Spinal cord (tissue), 10 donors: Measurements from ENCODE around the gene MAGEA9B. TPM values are rescaled to one million over a fixed set of nuclear protein-coding genes. Genes with fewer than 3 reads are reported as not detected.
A peak's percentile ranks its signal among the peaks of the same experiment; 100 is the strongest.
"Not testable (repeated sequence)": the region's sequence is repeated elsewhere in the genome, so short reads cannot be mapped to it uniquely, and the experiment has no call there.

Experiments
- DNase-seq, 6 donors: peaks; one replicate each; pipeline versions ENCODE4 v3.0.0 to v3.0.0-alpha.2; 2013 to 2015; ENCODE audit warnings: low spot score in 6 of 6, low read depth in 4 of 6
- H3K27ac ChIP-seq: one replicate; pipeline ENCODE4 v1.5.1; 2013; ENCODE audit warnings: low read depth, low read length, control low read depth
- H3K27me3 ChIP-seq: one replicate; pipeline ENCODE4 v1.6.1; 2013; ENCODE audit warnings: low read length; ENCODE audit not compliant: control insufficient read depth, insufficient read depth
- H3K36me3 ChIP-seq: one replicate; pipeline ENCODE4 v1.6.1; 2013; ENCODE audit warnings: low read length; ENCODE audit not compliant: control insufficient read depth, insufficient read depth
- H3K4me1 ChIP-seq: one replicate; pipeline ENCODE4 v1.6.1; 2013; ENCODE audit warnings: low read length; ENCODE audit not compliant: control insufficient read depth, insufficient read depth
- H3K4me3 ChIP-seq: one replicate; pipeline ENCODE4 v1.5.1; 2013; ENCODE audit warnings: low read depth, low read length, control low read depth
- H3K9me3 ChIP-seq: one replicate; pipeline ENCODE4 v1.6.1; 2013; ENCODE audit warnings: low read length; ENCODE audit not compliant: control insufficient read depth, insufficient read depth
- WGBS: methylation state at CpG from one replicate; pipeline ENCODE4 v1.1.5; 2013; ENCODE audit warnings: missing lambda C conversion rate; ENCODE audit not compliant: insufficient coverage; 5-methylcytosine and 5-hydroxymethylcytosine counted together
- polyA plus RNA-seq, 2 donors: library from polyadenylated mRNA; unstranded; fragments of 120-200 nt; gene quantifications; one replicate each; pipeline ENCODE4 v1.2.1, GENCODE V29; 2013; ENCODE audit not compliant: insufficient read length in 2 of 2
- total RNA-seq, 2 donors: library from RNA; depleted of rRNA in 1 of 2; stranded (reverse); fragments of 120-200 nt in 1 of 2; fragments of >200 nt in 1 of 2; gene quantifications; one replicate each; pipeline versions ENCODE4 v1.2.3 to v1.2.4, GENCODE V29; 2013 to 2014
- donor health status: healthy.

Gene MAGEA9B
- total and polyA plus RNA-seq, 4 donors, result not detected

DNA sequence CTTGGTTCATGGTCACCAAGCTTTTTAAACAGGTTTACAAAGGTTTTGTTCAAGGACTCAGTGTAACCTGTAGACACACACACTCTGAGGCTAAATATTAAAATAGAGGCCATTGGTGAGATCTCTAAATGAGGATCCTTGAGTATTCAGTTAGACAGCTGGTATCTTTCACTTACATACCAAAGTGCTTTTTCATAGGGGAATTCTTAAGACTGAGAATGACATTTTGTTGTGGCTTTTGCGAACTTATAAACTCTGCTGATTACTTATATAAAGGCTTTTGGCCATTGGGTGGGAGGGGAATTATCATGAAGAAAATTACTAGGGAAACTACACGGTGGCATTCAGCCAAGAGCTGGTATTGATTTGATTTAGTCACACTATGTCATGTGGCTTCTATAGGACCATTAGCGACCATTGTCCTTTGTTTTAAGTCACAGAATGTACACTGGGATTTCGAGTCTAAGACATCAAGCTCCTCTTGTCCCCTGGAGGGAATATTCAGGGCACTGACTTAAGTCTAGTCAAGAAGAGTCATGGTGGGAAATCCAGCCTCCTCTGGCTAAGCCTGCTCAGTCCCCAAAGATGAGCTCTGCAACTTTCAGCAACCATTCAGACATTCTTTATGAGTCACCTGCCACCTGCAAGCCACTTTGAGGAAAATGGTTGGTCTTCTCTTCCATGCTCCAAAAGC lies 35.9 kb downstream of the MAGEA9B start:
- H3K27me3 ChIP-seq, H3K4me3 ChIP-seq, H3K4me1 ChIP-seq, H3K9me3 ChIP-seq, DNase-seq, H3K27ac ChIP-seq, H3K36me3 ChIP-seq: not testable (repeated sequence)
- no CpG with 5 or more reads among the region's 4 CpGs for WGBS

DNA sequence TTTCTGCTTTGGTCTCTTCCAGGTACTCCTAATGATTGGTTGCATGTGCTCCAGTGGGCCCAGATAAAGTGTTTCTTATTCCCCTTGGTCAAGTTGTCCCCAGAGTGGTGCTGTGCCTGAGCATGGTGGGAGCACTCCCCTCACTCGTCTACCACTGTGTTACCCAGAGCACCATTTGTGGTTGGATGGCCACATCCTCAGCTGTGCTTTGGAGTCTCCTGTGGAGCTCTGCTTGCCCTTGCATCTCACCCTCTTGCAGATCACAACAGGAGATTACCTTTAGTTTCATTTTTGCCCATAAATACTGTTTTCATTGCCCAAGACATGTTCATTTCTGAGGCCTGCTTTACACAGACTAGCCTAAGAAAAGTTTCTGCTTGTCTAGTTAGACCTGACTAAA lies 36.8 kb downstream of the MAGEA9B start:
- not testable (repeated sequence) for DNase-seq, H3K4me1 ChIP-seq, H3K27ac ChIP-seq, H3K4me3 ChIP-seq, H3K9me3 ChIP-seq, H3K27me3 ChIP-seq, H3K36me3 ChIP-seq
- WGBS, result no CpG with 5 or more reads among the region's 1 CpG

DNA sequence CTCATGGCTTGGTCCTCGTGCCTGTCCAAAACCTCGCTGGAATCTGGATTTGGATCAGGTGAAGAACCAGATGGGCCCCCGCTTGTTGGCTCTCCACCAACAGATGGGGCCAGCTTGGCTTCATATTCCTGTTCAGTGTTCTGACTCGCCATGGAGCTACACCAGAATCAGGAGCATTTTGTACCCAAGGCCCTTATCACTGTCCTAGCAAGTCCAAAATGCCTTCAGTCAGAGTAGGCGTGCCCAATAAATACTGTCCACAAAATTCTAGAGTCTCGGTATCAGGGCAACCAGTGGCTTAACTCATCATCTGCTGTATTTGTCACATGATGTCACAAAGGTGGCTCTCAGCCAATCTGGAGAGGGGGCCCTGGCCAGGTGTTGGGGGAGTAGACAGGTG lies 37.6 kb downstream of the MAGEA9B start, which contains the start of gene HSFX3:
Gene HSFX3 (minus strand): TSS at position 224 of the 400 bp plus-strand sequence. CDS start 72 bp downstream, at position 152.
- not testable (repeated sequence) for DNase-seq, H3K4me3 ChIP-seq, H3K9me3 ChIP-seq, H3K4me1 ChIP-seq, H3K27me3 ChIP-seq, H3K36me3 ChIP-seq, H3K27ac ChIP-seq
- no CpG with 5 or more reads among the region's 6 CpGs for WGBS

DNA sequence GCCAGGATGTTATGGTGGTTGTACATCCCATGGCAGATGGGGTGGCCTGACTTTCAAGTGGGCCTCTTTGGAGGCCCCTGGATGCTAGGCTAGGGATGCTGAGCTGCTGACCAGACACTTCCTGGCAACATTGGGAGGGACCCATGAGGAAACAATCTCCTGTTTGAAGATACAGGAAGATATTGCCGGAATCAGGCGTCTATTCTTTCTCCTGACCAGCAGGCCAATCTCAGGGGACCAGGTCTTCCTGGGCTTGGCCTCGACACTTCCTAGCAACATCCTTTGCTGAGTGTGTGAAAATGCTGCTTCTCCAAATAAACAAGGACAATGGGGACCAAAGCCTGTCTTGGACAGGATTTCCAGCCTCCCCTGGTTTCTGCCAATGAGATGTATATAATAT lies 39.5 kb downstream of the MAGEA9B start:
- H3K9me3 ChIP-seq, H3K27ac ChIP-seq, H3K4me1 ChIP-seq, DNase-seq, H3K36me3 ChIP-seq, H3K27me3 ChIP-seq, H3K4me3 ChIP-seq: not testable (repeated sequence)
- no CpG with 5 or more reads among the region's 3 CpGs for WGBS

DNA sequence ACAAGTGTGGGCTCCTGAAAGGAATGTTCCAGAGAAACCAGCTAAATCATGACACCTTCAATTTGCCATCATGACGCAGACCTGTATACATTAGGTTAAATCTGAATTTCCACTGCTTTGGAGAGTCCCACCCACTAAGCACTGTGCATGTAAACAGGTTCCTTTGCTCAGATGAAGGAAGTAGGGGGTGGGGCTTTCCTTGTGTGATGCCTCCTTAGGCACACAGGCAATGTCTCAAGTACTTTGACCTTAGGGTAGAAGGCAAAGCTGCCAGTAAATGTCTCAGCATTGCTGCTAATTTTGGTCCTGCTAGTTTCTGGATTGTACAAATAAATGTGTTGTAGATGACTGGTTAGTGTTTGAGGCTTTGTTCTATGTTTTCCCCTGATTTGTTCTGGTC lies 40.3 kb downstream of the MAGEA9B start:
- H3K27me3 ChIP-seq, H3K4me3 ChIP-seq, H3K27ac ChIP-seq, H3K9me3 ChIP-seq, H3K36me3 ChIP-seq, DNase-seq, H3K4me1 ChIP-seq: not testable (repeated sequence)
- no CpG with 5 or more reads among the region's 1 CpG for WGBS

DNA sequence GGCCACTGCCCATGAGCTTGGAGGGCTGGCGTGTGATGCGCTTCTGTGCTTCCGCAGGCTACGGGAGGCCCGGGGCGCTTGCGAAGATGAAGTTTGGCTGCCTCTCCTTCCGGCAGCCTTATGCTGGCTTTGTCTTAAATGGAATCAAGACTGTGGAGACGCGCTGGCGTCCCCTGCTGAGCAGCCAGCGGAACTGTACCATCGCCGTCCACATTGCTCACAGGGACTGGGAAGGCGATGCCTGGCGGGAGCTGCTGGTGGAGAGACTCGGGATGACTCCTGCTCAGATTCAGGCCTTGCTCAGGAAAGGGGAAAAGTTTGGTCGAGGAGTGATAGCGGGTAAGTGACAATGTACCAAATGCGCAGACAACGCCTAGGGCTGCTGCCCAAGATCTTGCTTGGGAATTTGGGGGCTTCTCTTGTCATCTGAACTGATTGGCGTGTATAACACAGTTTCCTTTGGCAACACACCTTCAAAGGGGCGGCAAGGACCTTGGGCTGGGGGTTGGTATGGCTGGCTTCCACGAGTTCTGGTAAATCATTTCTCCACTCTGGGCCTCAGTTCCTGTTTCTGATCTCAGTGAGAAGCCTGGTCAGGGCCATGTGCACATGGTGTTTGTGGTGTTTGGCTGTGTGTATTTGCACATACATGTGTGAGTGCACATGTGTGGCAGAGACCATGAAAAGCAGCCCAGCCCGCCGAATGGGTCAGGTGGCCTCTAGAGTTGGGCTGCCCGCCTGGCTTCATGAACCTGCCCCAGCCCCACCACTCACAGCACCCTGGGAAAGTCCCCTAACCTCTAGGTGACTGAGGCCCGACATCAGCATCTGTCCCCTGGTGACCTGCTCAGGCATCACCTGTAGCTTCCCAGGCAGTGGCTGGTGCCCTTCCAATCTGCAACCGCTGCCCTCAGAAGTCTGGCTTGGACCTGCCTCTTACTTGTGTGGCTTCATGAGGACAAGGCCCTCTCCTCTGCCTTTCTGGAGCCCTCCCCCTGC lies 41.4 kb downstream of the MAGEA9B start:
- H3K27ac ChIP-seq, H3K4me3 ChIP-seq, H3K4me1 ChIP-seq, H3K36me3 ChIP-seq, DNase-seq, H3K9me3 ChIP-seq, H3K27me3 ChIP-seq: not testable (repeated sequence)
- no CpG with 5 or more reads among the region's 29 CpGs for WGBS

DNA sequence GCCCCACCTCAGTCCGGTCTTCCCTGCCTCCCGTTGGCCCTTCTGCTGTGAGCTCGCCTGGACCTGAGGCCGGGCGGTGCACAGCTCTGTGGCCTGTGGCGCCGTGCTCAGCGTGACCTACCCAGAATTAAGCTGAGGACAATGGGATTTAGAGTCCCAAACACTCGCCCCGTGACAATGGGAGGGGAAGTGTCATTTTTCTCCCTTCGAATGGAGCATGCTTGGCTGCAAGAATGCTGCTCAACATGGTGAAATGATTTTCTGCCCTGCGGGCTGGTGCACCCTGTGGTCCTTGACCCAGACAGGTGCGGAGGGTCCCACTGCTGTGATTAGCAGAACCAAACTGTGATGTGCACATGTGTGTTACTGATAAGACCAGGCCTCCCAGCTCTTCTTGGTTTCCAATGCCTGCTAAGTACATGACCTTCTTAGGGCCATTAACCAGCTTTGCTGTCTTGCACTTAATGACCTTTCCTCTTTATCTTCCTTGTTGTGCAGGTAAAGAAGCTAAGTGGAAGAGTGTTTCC lies 45.7 kb downstream of the MAGEA9B start:
- WGBS, result 46% methylated on average over 13 of the region's 13 CpGs
- peaks cover 6% of the 10 kb centered on the region for H3K36me3 ChIP-seq
- H3K27ac ChIP-seq, result peak overlapping the region; percentile 85
- peak overlapping the region; percentile 61 for H3K4me3 ChIP-seq
- no peaks in the 10 kb centered on the region for H3K27me3 ChIP-seq
- H3K9me3 ChIP-seq, result no peaks in the 10 kb centered on the region
- no peak for DNase-seq
- peaks cover 13% of the 10 kb centered on the region for H3K4me1 ChIP-seq

DNA sequence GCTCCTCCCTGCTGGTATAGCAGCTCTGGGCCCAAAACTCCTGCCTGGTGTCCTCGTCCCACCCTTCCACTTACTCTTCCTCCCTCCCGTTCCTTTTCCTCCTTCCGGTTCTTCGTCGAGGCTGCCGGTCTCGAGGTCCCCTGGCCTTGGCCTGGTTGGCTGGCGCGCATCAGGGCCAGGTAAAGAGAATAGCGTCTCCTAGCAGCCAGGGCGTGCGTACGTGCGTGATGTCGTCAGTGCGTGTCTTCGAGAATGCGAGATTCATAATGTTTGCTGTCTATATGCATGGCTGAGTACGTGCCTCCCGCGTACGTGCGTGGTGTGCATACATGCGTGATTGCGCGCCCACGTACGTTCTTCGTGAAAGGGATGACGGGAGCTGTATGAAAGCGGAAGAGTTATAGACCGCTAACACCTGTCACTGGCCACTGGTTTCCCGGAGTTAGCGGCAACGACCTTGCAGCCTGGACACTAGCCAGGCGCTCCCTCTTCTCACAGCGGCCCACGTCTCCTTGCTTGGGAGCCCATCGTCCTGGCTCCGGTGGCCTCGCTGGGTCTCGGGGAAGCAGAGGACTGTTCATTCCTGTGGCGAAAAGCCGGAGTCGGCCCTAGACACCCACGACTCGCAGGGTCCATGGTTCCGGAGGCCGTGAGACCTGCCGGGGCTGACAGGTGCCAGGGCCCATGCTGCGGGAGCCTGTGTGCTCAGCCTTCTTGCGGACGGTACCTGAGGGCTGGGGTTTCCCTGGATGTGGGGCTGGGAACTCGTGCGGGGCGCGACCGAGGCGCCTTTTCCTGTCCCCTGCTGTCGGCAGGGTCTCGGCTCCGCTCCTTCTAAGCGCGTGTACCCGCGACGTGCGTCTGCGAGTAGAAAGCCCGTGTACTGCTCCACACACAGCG lies 46.4 kb downstream of the MAGEA9B start, which contains the start of gene EOLA1:
Gene EOLA1 (plus strand): TSS at position 392 of the 900 bp plus-strand sequence. CDS start 4,619 bp downstream, outside the sequence.
- H3K4me1 ChIP-seq, result peaks cover 13% of the 10 kb centered on the region
- peak within 1 kb of the TSS; percentile 61 for H3K4me3 ChIP-seq
- peak within 1 kb of the TSS; percentile 87 for H3K27ac ChIP-seq
- DNase-seq, result peak; percentile 68 to 98 (median 82)
- no peaks in the 10 kb centered on the region for H3K27me3 ChIP-seq
- no peaks in the 10 kb centered on the region for H3K9me3 ChIP-seq
- 37% methylated on average over 71 of the region's 71 CpGs for WGBS
- peaks cover 6% of the 10 kb centered on the region for H3K36me3 ChIP-seq

DNA sequence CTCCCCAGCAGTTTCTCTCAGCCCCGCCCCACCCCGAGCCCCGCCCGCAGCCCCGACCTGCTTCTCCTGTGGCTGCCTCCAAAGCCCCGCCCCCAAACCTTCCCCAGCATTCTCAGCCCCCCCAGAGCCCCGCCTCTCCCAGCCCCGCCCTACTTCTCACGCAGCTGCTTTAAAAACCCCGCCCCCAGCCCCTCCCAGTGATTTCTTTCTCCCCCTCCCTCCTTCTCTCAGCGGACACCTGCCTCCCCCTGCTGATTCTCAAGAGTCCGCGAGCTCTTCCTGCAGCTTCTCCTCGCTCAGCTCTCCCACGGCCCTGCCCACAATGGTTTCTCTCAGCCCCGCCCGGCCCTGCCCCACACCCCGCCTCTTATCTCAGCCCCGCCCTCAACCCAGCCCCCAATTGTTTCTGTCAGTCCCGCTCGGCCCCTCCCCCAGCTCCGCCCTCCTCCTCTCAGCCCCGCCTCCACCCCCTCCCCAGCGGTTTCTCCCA lies 47.1 kb downstream of the MAGEA9B start:
- H3K4me1 ChIP-seq, result peaks cover 13% of the 10 kb centered on the region
- DNase-seq, result peak in 5 of 6 donors; percentile 66 to 97 (median 83)
- H3K4me3 ChIP-seq, result peak overlapping the region; percentile 61
- H3K27ac ChIP-seq, result peak overlapping the region; percentile 85
- no peaks in the 10 kb centered on the region for H3K27me3 ChIP-seq
- 18% methylated on average over 7 of the region's 24 CpGs for WGBS
- H3K36me3 ChIP-seq, result peaks cover 5% of the 10 kb centered on the region
- no peaks in the 10 kb centered on the region for H3K9me3 ChIP-seq
